ENCODE data around the gene PIPOX. TPM values are rescaled to one million over a fixed set of nuclear protein-coding genes. Genes with fewer than 3 reads are reported as not detected.

The PIPOX gene
- total RNA-seq, 4 donors from 2014 or later: 0.98 to 4.3 (median 1.5) TPM

GRCh38 chr17:29049541-29050145 lies 6.7 kb downstream of the PIPOX start:
- no peak for TF ChIP-seq CTCF (IDR thresholded peaks at IDR 0.05; ENCODE audit: low read depth)

- no peak for TF ChIP-seq CTCF (IDR thresholded peaks at IDR 0.05; ENCODE audit: low read depth)
Observed at GRCh38 chr17:29050176-29050575, 7.2 kb downstream of the PIPOX start.

GRCh38 chr17:29051194-29051593 lies 8.3 kb downstream of the PIPOX start:
- TF ChIP-seq CTCF (IDR thresholded peaks at IDR 0.05; ENCODE audit: low read depth): no peak

GRCh38 chr17:29051731-29052130 lies 8.8 kb downstream of the PIPOX start:
- no peak for TF ChIP-seq CTCF (IDR thresholded peaks at IDR 0.05; ENCODE audit: low read depth)

GRCh38 chr17:29054835-29055234 lies 11.9 kb downstream of the PIPOX start:
- no peak for TF ChIP-seq CTCF (IDR thresholded peaks at IDR 0.05; ENCODE audit: low read depth)

GRCh38 chr17:29057361-29057760 lies 14.4 kb downstream of the PIPOX start:
- no peak for TF ChIP-seq CTCF (IDR thresholded peaks at IDR 0.05; ENCODE audit: low read depth)

- no peak for TF ChIP-seq CTCF (IDR thresholded peaks at IDR 0.05; ENCODE audit: low read depth)
Observed at GRCh38 chr17:29058391-29058790, 15.4 kb downstream of the PIPOX start.
